ENCODE data around the gene TBC1D30.

TBC1D30 gene

DNA sequence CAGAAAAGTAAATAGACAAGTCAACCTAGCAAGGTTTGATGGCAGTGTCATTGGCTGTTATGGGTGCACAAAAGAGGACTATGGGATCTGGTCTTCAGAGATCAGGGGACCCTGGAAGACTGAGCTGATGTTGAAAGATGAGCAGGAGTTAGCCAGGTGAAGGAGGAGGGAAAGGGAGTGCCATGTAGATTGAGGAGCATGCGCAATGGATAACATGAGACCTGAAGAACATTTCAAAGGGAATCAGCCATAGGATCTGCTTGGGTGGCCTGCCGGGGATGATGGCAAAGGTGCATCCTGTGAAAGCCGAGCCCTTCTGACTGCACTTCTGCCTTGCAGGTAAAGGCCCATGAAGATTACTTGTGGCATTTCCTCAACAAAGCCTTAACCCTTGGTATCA lies 90.8 kb downstream of the TBC1D30 start:
- Histone ChIP-seq H3K27me3 (ENCODE audit: low read depth, low read length) (no peaks in the 10 kb centered on the region), H3K27ac (ENCODE audit: low read length) (no peak overlapping the region), H3K4me1 (ENCODE audit: control insufficient read depth in 1 of 2, insufficient read depth in 2 of 2, low read length in 2 of 2) (no peaks in the 10 kb centered on the region), H3K9me3 (ENCODE audit: control insufficient read depth in 1 of 2, low read length in 2 of 2) (no peaks in the 10 kb centered on the region), H3K4me3 (ENCODE audit: low read depth in 1 of 2, low read length in 2 of 2) (no peak overlapping the region), H3K36me3 (ENCODE audit: control insufficient read depth in 1 of 2, insufficient read depth in 2 of 2, low read length in 2 of 2) (no peaks in the 10 kb centered on the region)

DNA sequence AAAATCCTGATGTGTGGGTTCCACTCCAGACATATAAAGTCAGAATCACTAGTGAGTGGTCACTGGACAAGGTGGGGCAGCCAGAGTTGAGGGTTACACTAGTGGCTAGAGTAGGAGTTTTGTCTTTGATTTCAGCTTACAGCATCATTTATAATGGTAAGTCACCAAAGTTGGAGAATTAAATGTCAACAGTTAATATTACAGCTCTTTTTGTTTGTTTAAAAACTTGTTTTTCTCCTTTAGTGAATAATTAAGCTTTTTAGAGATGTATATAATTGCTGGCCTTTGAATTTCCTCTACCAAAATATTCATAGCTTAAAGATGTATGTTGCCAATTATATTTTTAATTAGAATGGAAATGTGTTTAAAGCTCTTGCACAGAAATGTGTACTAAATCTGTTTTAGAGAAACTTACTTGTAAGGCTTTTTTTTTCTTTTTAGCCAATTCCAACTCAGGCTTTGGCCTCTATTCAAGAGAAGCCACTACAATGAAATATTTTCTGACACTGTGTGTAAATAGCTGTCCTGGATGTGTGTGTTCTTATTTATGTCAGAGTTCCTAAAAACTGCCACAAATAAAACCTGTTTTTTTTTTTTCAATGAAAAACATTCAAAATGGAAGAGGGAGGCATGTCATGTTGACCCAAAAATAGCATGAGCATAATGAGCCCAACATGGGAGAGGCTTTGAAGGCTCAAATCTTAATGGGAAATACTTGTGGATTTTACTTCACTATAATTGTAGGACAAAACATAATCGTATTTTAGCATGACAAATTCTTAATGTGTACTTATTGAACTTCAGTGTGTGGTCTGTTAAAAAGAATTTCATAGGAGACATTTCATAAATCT lies 92.2 kb downstream of the TBC1D30 start:
- no peaks in the 10 kb centered on the region for H3K9me3 ChIP-seq (ENCODE audit: control insufficient read depth in 1 of 2, low read length in 2 of 2)
- no peaks in the 10 kb centered on the region for H3K4me1 ChIP-seq (ENCODE audit: control insufficient read depth in 1 of 2, insufficient read depth in 2 of 2, low read length in 2 of 2)
- H3K27me3 ChIP-seq (ENCODE audit: low read depth, low read length), result no peaks in the 10 kb centered on the region
- H3K27ac ChIP-seq (ENCODE audit: low read length), result no peak overlapping the region
- H3K36me3 ChIP-seq (ENCODE audit: control insufficient read depth in 1 of 2, insufficient read depth in 2 of 2, low read length in 2 of 2), result no peaks in the 10 kb centered on the region
- H3K4me3 ChIP-seq (ENCODE audit: low read depth in 1 of 2, low read length in 2 of 2), result no peak overlapping the region

DNA sequence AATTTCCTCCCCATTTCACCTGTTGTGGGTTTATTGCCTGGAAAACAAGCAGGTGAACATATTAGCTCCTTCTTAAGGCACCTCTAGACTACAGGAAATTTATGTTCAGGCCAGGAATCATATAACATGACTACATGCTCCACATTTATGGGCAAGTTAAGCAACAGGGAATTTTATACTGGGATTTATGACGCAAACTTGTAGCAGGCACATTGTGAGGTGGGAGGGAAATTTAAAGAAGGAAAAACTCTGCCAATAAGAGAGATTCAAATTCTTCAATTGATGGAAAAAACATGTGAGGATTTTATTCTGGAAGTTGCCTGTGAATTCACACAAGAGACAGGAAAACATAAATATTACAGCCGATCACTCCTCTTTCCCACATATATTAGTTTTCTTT lies 93.9 kb downstream of the TBC1D30 start:
- no peaks in the 10 kb centered on the region for H3K4me1 ChIP-seq (ENCODE audit: control insufficient read depth in 1 of 2, insufficient read depth in 2 of 2, low read length in 2 of 2)
- no peak overlapping the region for H3K27ac ChIP-seq (ENCODE audit: low read length)
- H3K4me3 ChIP-seq (ENCODE audit: low read depth in 1 of 2, low read length in 2 of 2), result no peak overlapping the region
- H3K36me3 ChIP-seq (ENCODE audit: control insufficient read depth in 1 of 2, insufficient read depth in 2 of 2, low read length in 2 of 2), result no peaks in the 10 kb centered on the region
- no peaks in the 10 kb centered on the region for H3K9me3 ChIP-seq (ENCODE audit: control insufficient read depth in 1 of 2, low read length in 2 of 2)
- H3K27me3 ChIP-seq (ENCODE audit: low read depth, low read length), result no peaks in the 10 kb centered on the region

DNA sequence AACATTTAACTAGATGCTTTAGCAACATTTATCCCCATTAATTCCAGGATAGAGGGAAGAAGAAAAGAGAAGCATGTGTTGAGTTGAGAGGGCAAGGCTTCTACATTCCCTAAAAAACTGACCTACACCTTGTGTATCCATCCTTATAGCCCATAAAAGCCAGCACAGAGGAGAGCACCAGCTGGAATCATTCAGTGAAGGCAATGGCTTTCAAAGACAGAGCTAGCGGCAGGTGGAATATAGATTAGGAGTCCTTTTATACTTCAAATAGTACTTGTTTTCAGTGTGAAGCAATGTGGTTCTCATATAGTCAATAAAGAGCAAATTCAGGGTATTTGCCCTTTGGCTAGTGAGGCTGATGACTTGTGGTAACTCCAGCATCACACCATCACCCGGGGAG lies 94.4 kb downstream of the TBC1D30 start:
- no peaks in the 10 kb centered on the region for H3K36me3 ChIP-seq (ENCODE audit: control insufficient read depth in 1 of 2, insufficient read depth in 2 of 2, low read length in 2 of 2)
- no peak overlapping the region for H3K27ac ChIP-seq (ENCODE audit: low read length)
- no peaks in the 10 kb centered on the region for H3K4me1 ChIP-seq (ENCODE audit: control insufficient read depth in 1 of 2, insufficient read depth in 2 of 2, low read length in 2 of 2)
- no peaks in the 10 kb centered on the region for H3K27me3 ChIP-seq (ENCODE audit: low read depth, low read length)
- H3K9me3 ChIP-seq (ENCODE audit: control insufficient read depth in 1 of 2, low read length in 2 of 2), result no peaks in the 10 kb centered on the region
- no peak overlapping the region for H3K4me3 ChIP-seq (ENCODE audit: low read depth in 1 of 2, low read length in 2 of 2)

DNA sequence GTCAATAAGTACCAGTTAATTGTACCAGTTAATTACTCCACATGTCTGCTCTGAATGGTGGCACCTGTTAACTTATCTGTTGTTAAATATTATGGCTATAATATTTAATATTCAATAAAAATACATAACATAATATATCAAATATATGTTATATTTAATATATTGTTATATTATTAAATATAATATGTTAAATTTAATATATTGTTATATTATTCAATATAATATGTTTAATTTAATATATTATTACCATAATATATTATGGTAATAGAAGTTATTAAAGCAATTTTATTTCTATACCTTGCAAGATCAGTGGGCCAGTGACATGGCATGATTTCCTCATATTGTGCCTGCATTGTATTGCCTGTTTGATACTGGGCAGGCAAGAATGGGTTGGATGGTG lies 98.4 kb downstream of the TBC1D30 start:
- Histone ChIP-seq H3K27me3 (ENCODE audit: low read depth, low read length) (no peaks in the 10 kb centered on the region), H3K9me3 (ENCODE audit: control insufficient read depth in 1 of 2, low read length in 2 of 2) (no peaks in the 10 kb centered on the region), H3K4me3 (ENCODE audit: low read depth in 1 of 2, low read length in 2 of 2) (no peak overlapping the region), H3K27ac (ENCODE audit: low read length) (no peak overlapping the region), H3K4me1 (ENCODE audit: control insufficient read depth in 1 of 2, insufficient read depth in 2 of 2, low read length in 2 of 2) (no peaks in the 10 kb centered on the region), H3K36me3 (ENCODE audit: control insufficient read depth in 1 of 2, insufficient read depth in 2 of 2, low read length in 2 of 2) (no peaks in the 10 kb centered on the region)

DNA sequence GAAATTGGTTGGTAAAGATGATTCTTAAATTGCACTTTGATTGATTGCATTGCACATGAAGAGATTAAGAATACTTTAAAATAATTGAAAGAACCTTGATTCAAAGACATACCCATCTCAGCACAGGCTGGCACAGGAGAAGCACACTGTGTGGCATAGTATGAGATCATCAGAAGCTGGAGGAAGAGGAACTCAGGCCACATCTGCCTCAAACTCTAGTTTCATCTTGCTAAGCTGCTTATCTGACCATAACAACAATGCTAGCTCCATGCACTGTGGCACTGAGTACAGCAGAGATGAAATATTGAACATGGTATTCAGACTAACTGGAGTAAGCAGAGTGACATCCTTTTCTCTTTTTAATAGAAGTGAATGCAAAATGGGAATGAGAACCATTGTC lies 99.1 kb downstream of the TBC1D30 start:
- Histone ChIP-seq H3K36me3 (ENCODE audit: control insufficient read depth in 1 of 2, insufficient read depth in 2 of 2, low read length in 2 of 2) (no peaks in the 10 kb centered on the region), H3K4me1 (ENCODE audit: control insufficient read depth in 1 of 2, insufficient read depth in 2 of 2, low read length in 2 of 2) (no peaks in the 10 kb centered on the region), H3K4me3 (ENCODE audit: low read depth in 1 of 2, low read length in 2 of 2) (no peak overlapping the region), H3K9me3 (ENCODE audit: control insufficient read depth in 1 of 2, low read length in 2 of 2) (no peaks in the 10 kb centered on the region), H3K27ac (ENCODE audit: low read length) (no peak overlapping the region), H3K27me3 (ENCODE audit: low read depth, low read length) (no peaks in the 10 kb centered on the region)
